Measurements from ENCODE around the gene SRGAP2B.
"Not testable (repeated sequence)": the region's sequence is repeated elsewhere in the genome, so short reads cannot be mapped to it uniquely, and the experiment has no call there.

SRGAP2B gene

DNA sequence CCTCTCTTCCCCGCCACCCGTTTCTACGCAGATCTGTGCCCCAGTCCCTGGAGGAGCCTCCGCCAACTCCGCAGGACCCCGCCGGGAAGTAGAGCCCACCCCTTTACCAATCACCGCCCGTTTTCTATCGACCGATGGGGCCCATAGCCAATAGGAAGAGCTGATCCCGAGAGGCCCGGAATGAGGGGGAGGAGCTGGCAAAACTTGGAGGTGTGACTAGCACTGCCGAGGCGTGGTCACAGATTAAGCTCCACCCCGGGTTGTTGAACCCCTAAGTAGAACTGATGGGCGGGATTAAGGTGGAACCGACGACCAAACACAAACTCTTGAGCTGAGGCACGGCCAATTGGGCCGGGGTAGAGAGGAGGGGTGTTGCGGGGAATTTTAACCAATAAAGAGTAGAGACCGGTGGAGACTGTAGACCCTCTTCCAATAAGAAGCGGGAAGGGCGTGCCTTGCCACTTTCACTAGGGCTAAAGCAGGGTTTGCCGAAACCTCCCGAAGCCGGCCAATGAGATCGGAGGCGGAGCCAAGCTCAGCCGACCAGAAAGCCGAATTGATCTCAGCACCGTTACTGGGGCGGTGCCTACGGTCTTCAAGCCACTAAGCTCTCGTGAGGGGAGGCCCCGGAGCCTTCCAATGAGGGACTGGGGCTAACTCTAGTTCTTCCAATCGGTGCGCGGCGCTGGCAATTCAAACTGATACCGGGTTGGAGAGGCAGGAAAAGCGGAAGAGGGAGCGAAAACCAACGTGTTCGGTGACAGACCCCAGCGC lies at the start of gene SRGAP2B, which contains the start of gene FAM72D:
TSS of gene SRGAP2B (minus strand) at position 45 of the 774 bp plus-strand sequence. CDS start 2,427 bp downstream, outside the sequence.
TSS of gene FAM72D (plus strand) at position 691 of the 774 bp plus-strand sequence. CDS start 874 bp downstream, outside the sequence.
- DNase-seq, result not testable (repeated sequence)

DNA sequence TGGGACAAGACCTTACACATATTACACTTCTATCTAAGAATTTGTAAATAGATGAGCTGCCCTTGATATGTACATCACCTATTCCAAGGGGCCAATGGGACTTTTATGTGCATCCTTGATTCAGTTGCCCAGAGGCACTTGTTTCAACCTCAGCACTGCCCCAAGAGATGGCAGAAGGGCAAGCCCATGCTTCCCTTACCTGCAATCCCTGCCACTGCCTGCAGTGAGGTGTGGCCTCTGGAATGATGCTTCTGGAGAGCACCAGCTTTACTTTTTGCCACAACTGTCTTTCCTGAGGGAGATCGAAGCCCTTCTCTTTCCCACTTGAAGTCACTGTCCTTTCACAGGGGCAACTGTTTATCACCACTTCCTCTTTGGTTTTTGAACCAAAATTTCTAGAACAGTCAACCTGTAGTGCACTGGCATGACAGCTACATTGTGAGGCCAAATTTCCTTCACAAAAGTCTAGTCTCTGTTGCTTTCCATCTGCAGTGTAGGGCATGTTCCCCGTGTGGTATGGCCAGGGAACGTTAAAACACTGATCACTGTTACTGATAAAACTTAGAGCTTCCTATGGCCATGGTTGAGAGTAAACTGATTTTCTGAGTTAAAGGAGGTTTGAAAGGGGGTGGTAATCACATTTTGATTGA lies 49.3 kb upstream of the SRGAP2B start:
- not testable (repeated sequence) for DNase-seq

GRCh38 chr1:145140549-145140948 lies 45.4 kb upstream of the SRGAP2B start:
- DNase-seq, result not testable (repeated sequence)

- DNase-seq, result not testable (repeated sequence)
Observed at GRCh38 chr1:145134476-145134875, 39.3 kb upstream of the SRGAP2B start.

DNA sequence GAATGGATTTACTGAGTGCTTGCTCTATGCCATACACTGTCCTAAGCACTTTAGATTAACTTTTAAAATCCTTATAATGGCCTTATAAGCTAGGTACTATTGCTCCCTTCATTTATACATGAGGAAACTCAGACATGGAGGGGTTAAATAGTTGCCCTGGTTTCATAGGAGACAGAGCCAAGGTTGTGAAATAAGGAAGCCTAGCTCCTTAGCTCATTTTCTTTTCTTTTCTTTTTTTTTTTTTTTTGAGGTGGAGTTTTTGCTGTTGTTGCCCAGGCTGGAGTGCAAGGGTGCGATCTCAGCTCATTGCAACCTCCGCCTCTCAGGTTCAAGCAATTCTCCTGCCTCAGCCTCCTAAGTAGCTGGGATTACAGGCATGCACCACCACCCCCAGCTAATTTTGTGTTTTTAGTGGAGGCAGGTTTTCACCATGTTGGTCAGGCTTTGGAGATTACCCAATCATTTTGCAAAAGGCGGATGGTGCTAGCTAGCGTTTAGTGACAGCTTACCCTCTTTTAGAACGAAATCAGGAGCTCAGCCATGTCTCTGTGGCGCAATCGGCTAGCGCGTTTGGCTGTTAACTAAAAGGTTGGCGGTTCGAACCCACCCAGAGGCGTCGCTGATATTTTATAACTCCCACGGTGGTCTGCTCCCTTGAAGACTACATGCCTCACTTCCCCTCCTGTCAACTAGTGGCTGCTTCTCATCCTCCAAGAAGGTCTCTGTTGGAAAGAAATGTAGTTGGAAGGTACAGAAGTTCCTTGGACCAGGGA lies 33.8 kb upstream of the SRGAP2B start:
- not testable (repeated sequence) for DNase-seq

DNA sequence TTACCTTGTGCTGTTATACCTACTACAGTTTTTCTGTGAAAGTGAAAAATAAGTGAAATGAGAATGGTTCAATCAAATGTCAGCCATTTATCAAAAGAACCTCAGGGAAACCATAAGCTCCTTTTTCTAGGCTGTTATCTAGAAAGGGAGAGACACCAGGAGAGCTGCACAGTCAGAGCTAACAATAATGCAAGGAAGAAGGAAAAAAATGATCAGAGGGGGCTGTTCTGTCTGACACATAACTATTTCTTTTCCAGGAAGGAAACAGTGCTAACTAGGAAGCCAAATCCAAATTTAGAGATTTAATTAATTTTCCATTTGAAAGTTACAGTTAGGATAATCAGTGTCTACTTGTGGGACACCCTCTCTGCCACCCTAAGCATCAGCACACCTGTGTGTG lies 32.0 kb upstream of the SRGAP2B start:
- not testable (repeated sequence) for DNase-seq

- DNase-seq, result not testable (repeated sequence)
Observed at GRCh38 chr1:145125112-145125511, 30.0 kb upstream of the SRGAP2B start.

- not testable (repeated sequence) for DNase-seq
Observed at GRCh38 chr1:145123992-145124641, 29.0 kb upstream of the SRGAP2B start.

- DNase-seq, result not testable (repeated sequence)
Observed at GRCh38 chr1:145123062-145123395, 27.9 kb upstream of the SRGAP2B start.

GRCh38 chr1:145122344-145123061 lies 27.4 kb upstream of the SRGAP2B start:
- not testable (repeated sequence) for DNase-seq

DNA sequence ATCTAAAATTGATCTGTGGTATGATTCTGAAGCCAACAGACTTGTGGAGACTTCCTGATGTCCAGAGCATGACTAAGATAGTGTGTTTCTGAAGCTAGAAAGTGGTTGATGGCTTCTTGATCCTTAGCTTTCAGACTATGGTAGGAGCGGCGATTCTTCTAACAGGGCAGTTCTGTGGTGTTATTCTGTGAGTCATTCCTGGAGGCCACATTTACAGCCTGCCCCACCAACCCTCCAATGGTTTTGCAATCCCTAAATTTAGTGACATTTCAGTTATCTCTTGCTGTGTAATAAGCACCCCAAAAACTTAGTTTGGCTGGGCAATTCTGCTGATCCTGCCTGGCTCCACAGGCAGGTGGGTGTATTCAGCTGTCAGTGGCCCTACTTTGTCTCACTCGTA lies 24.7 kb upstream of the SRGAP2B start:
- DNase-seq, result not testable (repeated sequence)

DNA sequence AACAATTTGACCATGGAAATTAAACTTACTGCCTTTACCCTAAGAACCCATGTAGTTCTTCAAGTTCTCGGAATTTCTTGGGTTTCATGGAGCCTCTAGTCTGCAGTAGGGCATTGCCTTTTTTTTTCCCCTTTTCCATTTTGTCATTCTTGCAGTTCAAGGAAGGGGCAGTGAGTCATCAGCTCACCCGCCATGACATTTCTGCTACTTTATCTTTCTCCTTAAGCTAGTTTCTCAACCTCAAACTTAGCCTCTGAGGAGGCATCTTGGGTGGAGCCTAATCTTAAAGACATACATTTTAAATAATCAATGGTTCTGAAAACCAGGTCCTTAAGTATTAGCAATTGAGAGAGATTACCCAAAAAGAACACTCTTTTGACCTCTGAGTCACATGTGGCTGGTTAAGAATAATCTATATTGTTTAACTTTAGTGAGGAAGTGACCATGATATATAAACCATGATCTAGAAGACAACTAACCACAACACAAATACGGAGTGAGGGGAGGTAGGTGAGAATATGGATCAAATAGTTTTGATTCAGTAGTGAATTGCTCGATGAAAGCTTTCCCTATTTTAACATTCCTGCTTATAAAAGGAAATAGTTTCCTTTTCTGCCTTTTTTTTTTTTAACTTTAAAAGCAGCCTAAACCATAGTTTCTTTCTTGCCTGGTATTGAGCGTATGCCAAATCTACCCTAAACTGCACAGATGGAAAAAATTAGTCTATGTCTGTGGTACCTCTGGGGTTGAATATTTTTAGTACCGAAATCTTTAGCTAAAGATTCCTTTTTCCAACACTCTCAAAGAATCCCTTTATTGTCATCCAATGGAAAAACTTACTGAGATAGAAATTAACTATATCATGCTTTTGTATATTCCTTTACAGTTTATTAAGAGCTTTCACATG lies 20.7 kb upstream of the SRGAP2B start:
- DNase-seq, result not testable (repeated sequence)

DNA sequence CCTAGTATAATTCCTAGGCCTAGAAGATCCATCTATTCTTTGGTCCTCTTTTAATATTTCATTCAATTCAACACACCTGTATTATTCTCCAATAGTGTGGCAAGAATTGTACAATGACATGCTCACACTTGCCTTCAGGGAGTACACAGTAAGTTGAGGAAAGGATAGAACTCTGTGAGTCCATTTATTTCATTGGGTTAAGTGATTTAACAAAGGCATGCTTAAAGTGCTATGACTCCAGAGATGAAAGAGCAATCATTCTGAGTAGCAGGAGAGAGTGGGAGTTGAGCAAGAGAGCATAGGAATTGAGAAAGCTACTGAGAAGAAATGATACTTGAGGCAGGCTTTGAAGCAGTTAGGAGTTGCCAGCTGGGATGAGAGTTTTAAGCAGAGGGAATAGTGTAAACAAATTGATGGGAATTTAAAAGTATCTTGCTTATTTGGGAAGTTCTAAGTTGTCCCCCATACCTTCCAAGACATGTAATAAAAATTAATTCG lies 19.5 kb upstream of the SRGAP2B start:
- not testable (repeated sequence) for DNase-seq

GRCh38 chr1:145112703-145113102 lies 17.6 kb upstream of the SRGAP2B start:
- DNase-seq, result not testable (repeated sequence)

DNA sequence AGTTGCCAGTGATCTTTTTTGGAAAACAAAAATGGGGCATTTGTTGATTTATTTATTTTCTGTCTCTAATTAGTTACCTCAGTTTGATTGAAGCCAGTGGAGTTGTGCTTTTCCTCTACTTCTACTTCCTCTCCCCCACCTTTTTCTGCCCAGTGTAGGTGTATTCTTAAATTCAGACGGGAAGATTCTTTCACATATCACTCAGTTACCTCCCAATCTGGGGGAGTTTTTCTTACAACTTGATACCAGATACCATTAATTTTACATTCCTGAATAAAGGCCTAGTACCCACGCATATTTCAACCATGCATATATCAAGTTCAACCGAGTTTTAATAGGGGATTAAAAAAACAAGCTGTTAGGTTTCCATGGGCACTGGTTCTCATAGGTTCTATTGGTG lies 16.5 kb upstream of the SRGAP2B start:
- DNase-seq, result not testable (repeated sequence)

DNA sequence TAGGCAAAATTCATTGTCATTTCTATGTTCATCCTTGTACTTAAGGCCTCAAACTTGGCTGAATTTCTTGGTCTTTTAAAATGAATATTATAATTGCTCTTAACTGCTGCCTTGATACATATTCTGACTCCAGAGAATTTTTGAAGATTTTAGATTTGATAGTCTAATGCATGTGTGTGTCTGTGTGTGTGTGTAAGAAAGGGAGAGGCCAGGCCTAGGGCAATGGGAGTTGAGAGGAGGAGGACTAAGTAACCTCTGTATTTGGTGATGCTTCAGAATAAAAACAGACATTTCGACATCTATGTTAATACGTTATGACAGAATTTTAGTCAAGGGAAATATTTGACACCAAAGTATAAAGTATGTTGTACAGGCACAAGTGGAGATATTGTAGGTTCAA lies 8.2 kb upstream of the SRGAP2B start:
- not testable (repeated sequence) for DNase-seq

- DNase-seq, result not testable (repeated sequence)
Observed at GRCh38 chr1:145101725-145102124, 6.6 kb upstream of the SRGAP2B start.

DNA sequence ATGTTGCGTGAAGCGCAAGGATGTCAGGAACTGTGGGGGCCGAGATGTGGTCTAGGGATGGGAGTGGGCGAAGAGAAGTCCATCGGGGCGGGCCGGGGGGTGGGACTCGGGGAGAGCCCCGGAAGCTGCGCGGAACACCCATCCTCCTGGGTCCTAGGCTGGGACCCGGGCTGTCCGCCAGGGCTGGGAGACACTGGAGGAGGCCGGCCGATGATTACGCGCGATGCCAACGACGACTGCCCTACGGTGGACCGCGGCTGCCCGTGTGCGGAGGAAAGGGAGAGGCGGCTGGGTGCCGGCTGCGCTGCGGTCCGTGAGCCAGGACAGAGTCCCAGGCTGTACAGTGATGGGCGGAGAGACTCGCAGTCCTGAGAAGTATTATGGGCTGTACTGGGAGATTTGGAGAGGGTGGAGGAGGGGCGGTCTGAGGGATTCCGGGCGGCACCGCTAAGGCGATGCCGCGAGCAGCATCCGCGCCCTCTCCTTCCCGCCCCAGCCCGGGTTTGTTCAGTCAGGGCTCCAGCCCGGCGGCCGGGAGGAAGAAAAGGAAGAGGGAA lies 395 bp downstream of the SRGAP2B start:
- DNase-seq, result not testable (repeated sequence)

- not testable (repeated sequence) for DNase-seq
Observed at GRCh38 chr1:145093517-145094149, 1.5 kb downstream of the SRGAP2B start.

Data from cerebellar nuclear complex (tissue), 1 donor.